ENCODE data around the gene ALPK3. TPM values are rescaled to one million over a fixed set of nuclear protein-coding genes. Genes with fewer than 3 reads are reported as not detected.
A peak's percentile ranks its signal among the peaks of the same experiment; 100 is the strongest.

ALPK3 gene
- total RNA-seq, 1 donor from 2014 or later: 2.5 TPM

- intact Hi-C loops (cut with DNase I): loop anchor here (5.0 kb wide), 1 partner anchor 77 kb away; the partner anchor contains the start of gene ZNF592
- no peak overlapping the region for H3K4me3 ChIP-seq
- H3K27me3 ChIP-seq: no peaks in the 10 kb centered on the region
- H3K27ac ChIP-seq: peak overlapping the region; percentile 59
- peaks cover 51% of the 10 kb centered on the region for H3K4me1 ChIP-seq
- no peak for DNase-seq (ENCODE audit: extremely low spot score in 2 of 2)
- no peaks in the 10 kb centered on the region for H3K9me3 ChIP-seq
- no peak for TF ChIP-seq POLR2AphosphoS5 (IDR thresholded peaks at IDR 0.05; ENCODE audit: insufficient read depth in 1 of 2, low read depth in 1 of 2)
- no peak for TF ChIP-seq CTCF (IDR thresholded peaks at IDR 0.05)
- TF ChIP-seq POLR2A (IDR thresholded peaks at IDR 0.05): no peak
- no peaks in the 10 kb centered on the region for H3K36me3 ChIP-seq
These were observed 7.3 kb downstream of the ALPK3 start for GRCh38 chr15:84824260-84825007.

GRCh38 chr15:84826369-84826823 is 9.2 kb downstream of the ALPK3 start:
- Histone ChIP-seq H3K27me3 (no peaks in the 10 kb centered on the region), H3K4me3 (no peak overlapping the region), H3K9me3 (no peaks in the 10 kb centered on the region), H3K4me1 (peaks cover 41% of the 10 kb centered on the region), H3K27ac (peak overlapping the region; percentile 28), H3K36me3 (no peaks in the 10 kb centered on the region)
- DNase-seq (ENCODE audit: extremely low spot score in 2 of 2): no peak
- intact Hi-C loops (cut with DNase I): no loop called here
- TF ChIP-seq CTCF (IDR thresholded peaks at IDR 0.05) (peak in 1 of 3 experiments; percentile 9), POLR2A (IDR thresholded peaks at IDR 0.05) (no peak), POLR2AphosphoS5 (IDR thresholded peaks at IDR 0.05; ENCODE audit: insufficient read depth in 1 of 2, low read depth in 1 of 2) (no peak)

GRCh38 chr15:84827246-84827645 is 10.1 kb downstream of the ALPK3 start:
- peaks cover 39% of the 10 kb centered on the region for H3K4me1 ChIP-seq
- no peak for DNase-seq (ENCODE audit: extremely low spot score in 2 of 2)
- no peaks in the 10 kb centered on the region for H3K27me3 ChIP-seq
- H3K27ac ChIP-seq: no peak overlapping the region
- H3K9me3 ChIP-seq: no peaks in the 10 kb centered on the region
- no peaks in the 10 kb centered on the region for H3K36me3 ChIP-seq
- no peak for TF ChIP-seq POLR2A (IDR thresholded peaks at IDR 0.05)
- no peak for TF ChIP-seq CTCF (IDR thresholded peaks at IDR 0.05)
- no peak for TF ChIP-seq POLR2AphosphoS5 (IDR thresholded peaks at IDR 0.05; ENCODE audit: insufficient read depth in 1 of 2, low read depth in 1 of 2)
- H3K4me3 ChIP-seq: no peak overlapping the region
- intact Hi-C loops (cut with DNase I): no loop called here

- no peak for DNase-seq (ENCODE audit: extremely low spot score in 2 of 2)
- peaks cover 29% of the 10 kb centered on the region for H3K4me1 ChIP-seq
- H3K27ac ChIP-seq: no peak overlapping the region
- no peak overlapping the region for H3K4me3 ChIP-seq
- TF ChIP-seq CTCF (IDR thresholded peaks at IDR 0.05): no peak
- TF ChIP-seq POLR2A (IDR thresholded peaks at IDR 0.05): no peak
- no peak for TF ChIP-seq POLR2AphosphoS5 (IDR thresholded peaks at IDR 0.05; ENCODE audit: insufficient read depth in 1 of 2, low read depth in 1 of 2)
- H3K36me3 ChIP-seq: no peaks in the 10 kb centered on the region
- H3K9me3 ChIP-seq: no peaks in the 10 kb centered on the region
- intact Hi-C loops (cut with DNase I): loop anchor here (2.0 kb wide), 1 partner anchor 49 kb away; no protein-coding TSS in a partner anchor
- H3K27me3 ChIP-seq: no peaks in the 10 kb centered on the region
These were observed 11.1 kb downstream of the ALPK3 start for GRCh38 chr15:84828086-84828908.
